ENCODE measurements around the gene LCN12.

DNA sequence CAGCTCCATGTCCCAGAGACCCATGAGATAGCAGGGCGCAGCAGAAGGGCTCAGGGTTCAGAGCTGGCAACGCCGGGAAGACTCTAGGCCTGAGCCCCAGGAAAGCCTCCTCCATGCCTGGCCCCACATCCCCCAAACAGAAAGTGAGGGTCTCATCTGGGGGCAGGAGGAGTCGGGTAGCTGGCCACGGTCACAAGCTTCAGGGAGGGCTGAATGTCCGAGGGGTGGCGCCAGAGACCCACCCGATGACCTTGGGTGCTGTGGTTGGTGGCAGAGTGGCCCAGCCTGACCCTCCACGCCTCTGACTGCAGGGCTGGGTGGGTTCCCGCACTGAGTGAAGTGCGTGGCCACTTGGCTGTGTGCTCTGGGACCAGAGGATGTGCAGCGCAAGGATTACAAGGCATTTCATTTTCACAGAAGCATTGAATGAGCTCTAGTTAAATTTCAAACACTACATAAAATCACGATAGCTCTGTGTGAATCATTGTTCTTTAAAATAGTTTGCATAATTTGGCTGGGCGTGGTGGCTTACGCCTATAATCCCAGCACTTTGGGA, 4.0 kb upstream of the LCN12 start:
- TF ChIP-seq, protein P1, sequence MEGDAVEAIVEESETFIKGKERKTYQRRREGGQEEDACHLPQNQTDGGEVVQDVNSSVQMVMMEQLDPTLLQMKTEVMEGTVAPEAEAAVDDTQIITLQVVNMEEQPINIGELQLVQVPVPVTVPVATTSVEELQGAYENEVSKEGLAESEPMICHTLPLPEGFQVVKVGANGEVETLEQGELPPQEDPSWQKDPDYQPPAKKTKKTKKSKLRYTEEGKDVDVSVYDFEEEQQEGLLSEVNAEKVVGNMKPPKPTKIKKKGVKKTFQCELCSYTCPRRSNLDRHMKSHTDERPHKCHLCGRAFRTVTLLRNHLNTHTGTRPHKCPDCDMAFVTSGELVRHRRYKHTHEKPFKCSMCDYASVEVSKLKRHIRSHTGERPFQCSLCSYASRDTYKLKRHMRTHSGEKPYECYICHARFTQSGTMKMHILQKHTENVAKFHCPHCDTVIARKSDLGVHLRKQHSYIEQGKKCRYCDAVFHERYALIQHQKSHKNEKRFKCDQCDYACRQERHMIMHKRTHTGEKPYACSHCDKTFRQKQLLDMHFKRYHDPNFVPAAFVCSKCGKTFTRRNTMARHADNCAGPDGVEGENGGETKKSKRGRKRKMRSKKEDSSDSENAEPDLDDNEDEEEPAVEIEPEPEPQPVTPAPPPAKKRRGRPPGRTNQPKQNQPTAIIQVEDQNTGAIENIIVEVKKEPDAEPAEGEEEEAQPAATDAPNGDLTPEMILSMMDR (IDR thresholded peaks at IDR 0.05), result peak in 2 of 4 experiments; percentile 23 to 50
- TF ChIP-seq POLR2AphosphoS5 (IDR thresholded peaks at IDR 0.05) (no peak), POLR2A (IDR thresholded peaks at IDR 0.05) (no peak), EP300 (IDR thresholded peaks at IDR 0.05) (no peak)

Measured in gastroesophageal sphincter (tissue), 3 donors.